H9 (cell line): Measurements from ENCODE around the gene FCRLA. TPM values are rescaled to one million over a fixed set of nuclear protein-coding genes. Genes with fewer than 3 reads are reported as not detected.

Experiments
- DNase-seq: peaks from one replicate; pipeline ENCODE4 v3.0.0-alpha.2; 2017
- H2AFZ ChIP-seq: one replicate; pipeline ENCODE4 v1.6.1; 2013; ENCODE audit warnings: mild to moderate bottlenecking, low read length, control low read depth, moderate library complexity
- H2AK5ac ChIP-seq: 2 replicates; pipeline ENCODE4 v1.6.1; 2013; ENCODE audit warnings: low read length, control low read depth, mixed read lengths; ENCODE audit not compliant: insufficient read length
- H2BK120ac ChIP-seq: one replicate; pipeline ENCODE4 v1.6.1; 2013; ENCODE audit warnings: low read depth, mild to moderate bottlenecking, low read length, control low read depth, inconsistent platforms; ENCODE audit not compliant: poor library complexity, severe bottlenecking
- H2BK12ac ChIP-seq: 2 replicates; pipeline ENCODE4 v1.6.1; 2013; ENCODE audit warnings: low read length, control low read depth, mixed read lengths, low read depth; ENCODE audit not compliant: insufficient read length
- H2BK15ac ChIP-seq: 2 replicates; pipeline ENCODE4 v1.6.1; 2013; ENCODE audit warnings: low read depth, low read length, control low read depth
- H2BK20ac ChIP-seq: one replicate; pipeline ENCODE4 v1.6.1; 2013; ENCODE audit warnings: low read depth, mild to moderate bottlenecking, low read length, control low read depth, inconsistent platforms; ENCODE audit not compliant: poor library complexity, severe bottlenecking
- H2BK5ac ChIP-seq: 2 replicates; pipeline ENCODE4 v1.6.1; 2013; ENCODE audit warnings: low read length, control low read depth, mixed read lengths; ENCODE audit not compliant: insufficient read length
- H3K14ac ChIP-seq: 2 replicates; pipeline ENCODE4 v1.6.1; 2013; ENCODE audit warnings: low read length, control low read depth; ENCODE audit not compliant: insufficient read depth
- H3K18ac ChIP-seq: 2 replicates; pipeline ENCODE4 v1.6.1; 2013; ENCODE audit warnings: low read depth, mild to moderate bottlenecking, mixed read lengths, low read length, control low read depth; ENCODE audit not compliant: insufficient read length
- H3K23ac ChIP-seq: 2 replicates; pipeline ENCODE4 v1.6.1; 2013; ENCODE audit warnings: low read length, control low read depth, mixed read lengths, low read depth; ENCODE audit not compliant: insufficient read length
- H3K23me2 ChIP-seq: 2 replicates; pipeline ENCODE4 v1.6.1; 2013; ENCODE audit warnings: low read depth, mild to moderate bottlenecking, mixed read lengths, low read length, control low read depth; ENCODE audit not compliant: insufficient read length, poor library complexity, severe bottlenecking
- H3K27ac ChIP-seq: 2 replicates; pipeline ENCODE4 v1.5.1; 2013; ENCODE audit warnings: low read length, control low read depth, mixed read lengths, low read depth; ENCODE audit not compliant: insufficient read length
- H3K27me3 ChIP-seq: 2 replicates; pipeline ENCODE4 v1.6.1; 2013; ENCODE audit warnings: low read length, control low read depth, inconsistent platforms; ENCODE audit not compliant: insufficient read depth
- H3K4ac ChIP-seq: 2 replicates; pipeline ENCODE4 v1.6.1; 2013; ENCODE audit warnings: low read depth, mild to moderate bottlenecking, control low read depth, inconsistent platforms, low read length, moderate library complexity
- H3K4me1 ChIP-seq: 2 replicates; pipeline ENCODE4 v1.6.1; 2013; ENCODE audit warnings: low read length, control low read depth, inconsistent platforms; ENCODE audit not compliant: insufficient read depth
- H3K4me2 ChIP-seq: 2 replicates; pipeline ENCODE4 v1.6.1; 2013; ENCODE audit warnings: low read length, control low read depth, mixed read lengths; ENCODE audit not compliant: insufficient read length, insufficient read depth
- H3K56ac ChIP-seq: 2 replicates; pipeline ENCODE4 v1.6.1; 2013; ENCODE audit warnings: low read depth, mild to moderate bottlenecking, mixed read lengths, low read length, control low read depth; ENCODE audit not compliant: insufficient read length
- H3K79me1 ChIP-seq: 2 replicates; pipeline ENCODE4 v1.6.1; 2013; ENCODE audit warnings: low read depth, mild to moderate bottlenecking, moderate library complexity, low read length, control low read depth, inconsistent platforms; ENCODE audit not compliant: insufficient read depth, poor library complexity, severe bottlenecking
- H3K79me2 ChIP-seq: 2 replicates; pipeline ENCODE4 v1.6.1; 2013; ENCODE audit warnings: low read length, control low read depth, inconsistent platforms; ENCODE audit not compliant: insufficient read depth
- H3K9ac ChIP-seq: 2 replicates; pipeline ENCODE4 v1.6.1; 2013; ENCODE audit warnings: low read length, control low read depth, mixed read lengths; ENCODE audit not compliant: insufficient read length; ENCODE audit errors: extremely low read depth
- H3K9me3 ChIP-seq: one replicate; pipeline ENCODE4 v1.6.1; 2013; ENCODE audit warnings: low read depth, low read length, inconsistent platforms; ENCODE audit not compliant: control insufficient read depth
- H3T11ph ChIP-seq: one replicate; pipeline ENCODE4 v1.6.1; 2013; ENCODE audit warnings: mild to moderate bottlenecking, low read length, control low read depth, inconsistent platforms
- H4K20me1 ChIP-seq: one replicate; pipeline ENCODE4 v1.6.1; 2013; ENCODE audit not compliant: control insufficient read depth, insufficient read length, insufficient read depth
- H4K5ac ChIP-seq: 2 replicates; pipeline ENCODE4 v1.6.1; 2013; ENCODE audit warnings: low read depth, mild to moderate bottlenecking, mixed read lengths, low read length, control low read depth; ENCODE audit not compliant: insufficient read length
- H4K8ac ChIP-seq: replicated peaks from 2 replicates; pipeline ENCODE4 v1.6.1; 2013; ENCODE audit warnings: low read length, control low read depth, mixed read lengths, low read depth; ENCODE audit not compliant: insufficient read length
- H4K91ac ChIP-seq: 2 replicates; pipeline ENCODE4 v1.6.1; 2013; ENCODE audit warnings: low read depth, mild to moderate bottlenecking, moderate library complexity, mixed read lengths, low read length, control low read depth; ENCODE audit not compliant: insufficient read length
- H3K27ac Mint-ChIP-seq, 3 experiments: 2 replicates in 2 of 3; 3 replicates in 1 of 3; pipeline ENCODE4 v1.8.0; 2020 to 2021; ENCODE audit warnings: mixed read lengths in 3 of 3, mild to moderate bottlenecking in 1 of 3, moderate library complexity in 1 of 3
- H3K27me3 Mint-ChIP-seq: 2 replicates; pipeline ENCODE4 v1.8.0; 2021; ENCODE audit warnings: low read depth, mild to moderate bottlenecking, moderate library complexity, mixed read lengths
- H3K36me3 Mint-ChIP-seq, 3 experiments: 2 replicates in 2 of 3; 3 replicates in 1 of 3; pipeline ENCODE4 v1.8.0; 2020 to 2021; ENCODE audit warnings: low read depth in 3 of 3, mixed read lengths in 3 of 3; ENCODE audit not compliant: insufficient read depth in 1 of 3
- H3K4me1 Mint-ChIP-seq, 2 experiments: 2 replicates each; pipeline ENCODE4 v1.8.0; 2020; ENCODE audit warnings: mixed read lengths in 2 of 2
- H3K4me3 Mint-ChIP-seq, 2 experiments: 2 replicates in 1 of 2; 3 replicates in 1 of 2; pipeline ENCODE4 v1.8.0; 2020 to 2021; ENCODE audit warnings: mild to moderate bottlenecking in 2 of 2, mixed read lengths in 2 of 2, moderate library complexity in 1 of 2
- H3K9me3 Mint-ChIP-seq, 2 experiments: 2 replicates in 1 of 2; 3 replicates in 1 of 2; pipeline ENCODE4 v1.8.0; 2020; ENCODE audit warnings: mild to moderate bottlenecking in 2 of 2, mixed read lengths in 2 of 2, moderate library complexity in 1 of 2
- CTCF ChIP-seq: fragments of 200-600 bp; sonication (generic); conservative IDR thresholded peaks from 3 replicates; pipeline ENCODE4 v1.8.0; 2021; ENCODE audit warnings: antibody characterized with exemption, mild to moderate bottlenecking
- WGBS: extraction: QIAGEN DNeasy Blood & Tissue Kit; methylation state at CpG from one replicate; pipeline ENCODE4 v1.1.7; 2013; ENCODE audit warnings: missing lambda C conversion rate, low lambda C conversion rate, mixed read lengths; ENCODE audit not compliant: insufficient read length; ENCODE audit errors: extremely low coverage; 5-methylcytosine and 5-hydroxymethylcytosine counted together
- total RNA-seq: library from RNA; stranded (reverse); gene quantifications from 2 replicates; pipeline ENCODE4 v1.2.1, GENCODE V29; 2021

The FCRLA gene
- total RNA-seq, 1 experiment from 2014 or later: not detected

- Mint-ChIP-seq H3K4me1 (no peaks in the 10 kb centered on the region; a peak in 1 of 4 replicates), H3K9me3 (no peaks in the 10 kb centered on the region; a peak in 1 of 5 replicates), H3K27me3 (peaks cover 45% of the 10 kb centered on the region), H3K36me3 (no peaks in the 10 kb centered on the region), H3K27ac (no peak overlapping the region), H3K4me3 (no peak overlapping the region)
- Histone ChIP-seq H4K20me1 (no peaks in the 10 kb centered on the region), H3K9ac (no peak overlapping the region), H3K4ac (no peak overlapping the region), H3K23me2 (no peaks in the 10 kb centered on the region), H3K27me3 (no peaks in the 10 kb centered on the region; the same call in 1 of the 2 replicates), H3K56ac (no peak overlapping the region), H2BK20ac (no peak overlapping the region), H3K79me2 (no peaks in the 10 kb centered on the region), H3K4me2 (no peak overlapping the region), H2BK5ac (no peak overlapping the region), H4K91ac (no peak overlapping the region), H3K9me3 (no peaks in the 10 kb centered on the region), H2AK5ac (no peak overlapping the region), H3K79me1 (no peaks in the 10 kb centered on the region), H2BK15ac (no peak overlapping the region), H4K5ac (no peak overlapping the region), H3T11ph (no peak overlapping the region), H2BK120ac (no peak overlapping the region), H3K18ac (no peak overlapping the region), H3K23ac (no peak overlapping the region), H2BK12ac (no peak overlapping the region), H4K8ac (no peak overlapping the region), H3K27ac (no peak overlapping the region), H2AFZ (no peak overlapping the region), H3K14ac (no peak overlapping the region), H3K4me1 (no peaks in the 10 kb centered on the region)
- WGBS: no CpG with 5 or more reads among the region's 1 CpG
- no peak for TF ChIP-seq CTCF
- DNase-seq: no peak
Observed at GRCh38 chr1:161719325-161719611, 12.2 kb downstream of the FCRLA start.
